GM23248 (cell line): ENCODE results near the gene SIDT1.

ENCODE experiments used
- EZH2 ChIP-seq: fragments of 200-600 bp; sonication (generic); IDR thresholded peaks from 2 replicates; pipeline ENCODE4 v1.6.1; 2018; ENCODE audit warnings: antibody characterized with exemption, mild to moderate bottlenecking; ENCODE audit not compliant: insufficient read depth, poor library complexity, severe bottlenecking
- EZH2phosphoT487 ChIP-seq: fragments of 200-600 bp; sonication (generic); IDR thresholded peaks from 2 replicates; pipeline ENCODE4 v1.6.1; 2018; ENCODE audit warnings: antibody characterized with exemption, moderate library complexity, mild to moderate bottlenecking, low read depth; ENCODE audit not compliant: insufficient read depth

DNA sequence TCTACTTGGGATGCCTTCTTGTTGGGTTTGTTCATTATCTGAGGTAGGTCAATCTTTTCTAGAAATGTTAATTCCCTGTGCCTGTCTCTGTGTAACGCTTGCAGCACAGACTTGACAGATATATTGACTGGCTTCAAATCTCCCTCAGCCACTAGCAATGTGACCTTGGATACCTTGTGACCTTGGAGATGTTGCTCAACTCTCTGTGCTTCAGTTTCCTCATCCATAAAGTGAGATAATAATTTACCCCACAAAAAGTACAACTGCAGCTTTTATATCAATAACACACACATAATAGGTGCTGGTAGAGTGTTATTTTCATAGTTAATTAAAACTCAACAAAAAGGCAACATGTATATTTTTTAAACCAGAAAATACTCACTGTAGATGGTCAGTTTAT is 52.9 kb downstream of the SIDT1 start:
- TF ChIP-seq EZH2, result no peak
- no peak for TF ChIP-seq EZH2phosphoT487
